ENCODE results near the gene MEG3. TPM values are rescaled to one million over a fixed set of nuclear protein-coding genes. Genes with fewer than 3 reads are reported as not detected.

The MEG3 gene
- total and polyA plus RNA-seq, 8 donors: 15.9 to 398 (median 329) TPM

- intact Hi-C loops (cut with DNase I): no loop called here
- ATAC-seq (no peak), DNase-seq (no peak)
- H3K27me3 ChIP-seq: peaks cover 15 to 61% of the 10 kb centered on the region in 2 donors
- no peak for TF ChIP-seq CTCF (IDR thresholded peaks at IDR 0.05)
- no peaks in the 10 kb centered on the region for H3K36me3 ChIP-seq
- H3K27ac ChIP-seq: no peak overlapping the region
- H3K4me1 ChIP-seq: no peaks in the 10 kb centered on the region
- no peak overlapping the region for H3K4me3 ChIP-seq
- H3K9me3 ChIP-seq: no peaks in the 10 kb centered on the region
Measured at GRCh38 chr14:100907240-100907639, 81.3 kb downstream of the MEG3 start.

DNA sequence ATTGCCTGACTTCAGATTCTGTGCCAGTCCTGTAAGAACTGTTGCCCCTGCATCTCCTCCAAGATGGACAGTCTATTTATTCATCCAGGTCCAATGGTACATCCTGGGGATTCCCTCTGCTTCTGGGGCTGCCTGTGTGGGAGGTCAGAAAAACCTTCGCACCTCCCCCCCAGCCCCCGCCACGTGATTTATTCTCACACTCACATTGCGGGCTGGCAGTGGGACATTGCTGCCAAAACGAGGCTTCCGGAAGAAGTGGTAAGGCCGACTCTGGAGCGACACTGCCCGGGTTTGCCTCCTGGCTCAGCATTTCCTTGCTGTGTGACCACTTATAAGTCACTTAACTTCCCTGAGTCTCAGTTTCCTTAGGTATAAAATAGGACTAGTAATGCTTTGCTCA is 83.5 kb downstream of the MEG3 start:
- TF ChIP-seq CTCF (IDR thresholded peaks at IDR 0.05): no peak
- peaks cover 4 to 39% of the 10 kb centered on the region in 2 donors for H3K27me3 ChIP-seq
- no peaks in the 10 kb centered on the region for H3K36me3 ChIP-seq
- no peak overlapping the region for H3K4me3 ChIP-seq
- no peaks in the 10 kb centered on the region for H3K4me1 ChIP-seq
- no peaks in the 10 kb centered on the region for H3K9me3 ChIP-seq
- no peak overlapping the region for H3K27ac ChIP-seq
- DNase-seq (peak in 1 of 4 donors; percentile 41), ATAC-seq (no peak)
- intact Hi-C loops (cut with DNase I): no loop called here

Small RNAs within 50 kb of the gene (microRNA-seq; reads per million reads assigned to microRNA genes)
- gene MIR127 (156 to 422 reads per million in 2 donors), gene MIR136 (10.4 to 42.6 reads per million in 2 donors), gene MIR2392 (0 reads per million in 2 donors), gene MIR337 (83.1 to 389 reads per million in 2 donors), gene MIR431 (24.5 to 56.1 reads per million in 2 donors), gene MIR432 (27.5 to 71.0 reads per million in 2 donors), gene MIR433 (8.0 to 28.3 reads per million in 2 donors), gene MIR493 (49.1 to 235 reads per million in 2 donors), gene MIR665 (1.2 to 6.3 reads per million in 2 donors)

Other genes starting within 250 kb of the MEG3 start
- gene BEGAIN, start 238.7 kb upstream of the MEG3 start, total RNA-seq: 1 to 10 TPM; 1.3 to 1.5 TPM
- 1 to 10 TPM; 1.2 to 3.6 (median 2.1) TPM for gene BEGAIN, start 238.7 kb upstream of the MEG3 start, polyA plus RNA-seq (ENCODE audit: insufficient read length in 6 of 6)
- under 1 TPM in 1 of 2 donors, not detected in 1; 0.26 TPM for gene DLK1, start 99.2 kb upstream of the MEG3 start, total RNA-seq
- gene DLK1, start 99.2 kb upstream of the MEG3 start, polyA plus RNA-seq (ENCODE audit: insufficient read length in 6 of 6): 1 to 10 TPM in 5 of 6 donors, under 1 TPM in 1; 0.25 to 1.7 (median 1.6) TPM
- gene RTL1, start 77.6 kb downstream of the MEG3 start, total RNA-seq: not detected
- gene RTL1, start 77.6 kb downstream of the MEG3 start, polyA plus RNA-seq (ENCODE audit: insufficient read length in 6 of 6): under 1 TPM; 0.06 to 0.20 (median 0.10) TPM